Amygdala (tissue), 56 donors: ENCODE results near the gene NUB1.
A peak's percentile ranks its signal among the peaks of the same experiment; 100 is the strongest.

Experiments
- DNase-seq, 56 donors: peaks; one replicate each; lab custom pipeline; 2025; lab: John Stamatoyannopoulos, UW

The NUB1 gene

GRCh38 chr7:151312831-151313809 is 28.5 kb upstream of the NUB1 start:
- DNase-seq: no peak

GRCh38 chr7:151313857-151314256 is 27.8 kb upstream of the NUB1 start:
- peak in 27 of 56 donors; percentile 2 to 68 (median 19) for DNase-seq

DNA sequence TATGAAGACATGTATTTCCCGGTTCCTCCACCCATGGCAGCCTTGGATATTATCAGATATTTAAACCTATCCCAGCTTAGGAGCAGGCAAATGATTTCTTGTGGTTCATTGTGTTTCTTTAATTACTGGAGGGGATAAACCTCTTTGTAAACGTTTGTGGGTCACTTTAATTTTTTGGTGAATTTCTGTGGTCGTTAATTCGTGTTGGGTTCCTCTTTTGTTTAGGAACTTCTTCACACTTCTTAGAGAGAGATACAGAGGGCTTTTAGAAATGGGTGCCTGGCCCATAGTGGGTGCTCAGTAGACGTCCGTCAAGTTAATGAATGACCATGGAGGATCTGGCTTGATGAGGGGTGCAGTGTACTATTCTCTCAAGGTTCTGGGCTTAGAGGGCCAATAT is 27.2 kb upstream of the NUB1 start:
- no peak for DNase-seq

- peak in 42 of 56 donors; percentile 3 to 82 (median 30) for DNase-seq
These were observed 26.5 kb upstream of the NUB1 start for GRCh38 chr7:151315038-151315655.

DNA sequence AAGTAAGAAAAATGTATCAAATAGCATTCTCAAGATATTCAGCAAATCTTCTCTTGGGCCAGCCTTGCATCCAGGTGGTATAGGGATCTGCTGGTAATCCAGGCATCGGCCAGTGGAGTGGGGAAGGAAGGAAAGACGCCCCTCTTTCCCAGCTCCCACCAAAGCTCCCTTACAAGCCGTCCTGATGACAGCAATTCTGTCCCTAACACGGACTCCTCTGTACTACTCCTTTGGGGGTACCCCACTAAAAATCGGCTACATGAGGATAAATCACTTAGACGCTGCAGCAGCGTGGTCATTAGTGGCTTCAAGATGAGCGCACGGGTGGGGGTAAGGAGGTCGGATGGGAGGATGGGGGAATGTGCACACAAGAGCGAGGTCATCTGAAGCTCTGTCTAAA is 24.7 kb upstream of the NUB1 start:
- DNase-seq: no peak

DNA sequence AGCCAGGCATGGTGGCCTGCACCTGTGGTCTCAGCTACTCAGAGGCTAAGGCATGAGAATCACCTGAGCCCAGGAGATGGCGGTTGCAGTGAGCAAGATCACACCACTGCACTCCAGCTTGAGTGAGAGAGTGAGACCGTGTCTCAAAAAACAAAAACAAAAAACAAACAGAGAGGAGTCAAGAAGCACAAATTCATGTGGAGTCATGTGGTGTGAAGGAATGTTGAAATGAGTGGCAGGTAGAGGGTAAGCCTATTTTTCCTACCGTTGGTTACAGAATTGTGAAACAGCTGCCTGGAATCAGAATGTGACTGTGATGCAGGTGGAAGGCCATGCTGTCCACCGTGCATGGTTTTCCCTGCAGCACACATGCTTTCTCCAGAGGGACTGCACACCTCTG is 23.7 kb upstream of the NUB1 start:
- no peak for DNase-seq

- DNase-seq: no peak
These were observed 22.4 kb upstream of the NUB1 start for GRCh38 chr7:151319189-151319588.

DNA sequence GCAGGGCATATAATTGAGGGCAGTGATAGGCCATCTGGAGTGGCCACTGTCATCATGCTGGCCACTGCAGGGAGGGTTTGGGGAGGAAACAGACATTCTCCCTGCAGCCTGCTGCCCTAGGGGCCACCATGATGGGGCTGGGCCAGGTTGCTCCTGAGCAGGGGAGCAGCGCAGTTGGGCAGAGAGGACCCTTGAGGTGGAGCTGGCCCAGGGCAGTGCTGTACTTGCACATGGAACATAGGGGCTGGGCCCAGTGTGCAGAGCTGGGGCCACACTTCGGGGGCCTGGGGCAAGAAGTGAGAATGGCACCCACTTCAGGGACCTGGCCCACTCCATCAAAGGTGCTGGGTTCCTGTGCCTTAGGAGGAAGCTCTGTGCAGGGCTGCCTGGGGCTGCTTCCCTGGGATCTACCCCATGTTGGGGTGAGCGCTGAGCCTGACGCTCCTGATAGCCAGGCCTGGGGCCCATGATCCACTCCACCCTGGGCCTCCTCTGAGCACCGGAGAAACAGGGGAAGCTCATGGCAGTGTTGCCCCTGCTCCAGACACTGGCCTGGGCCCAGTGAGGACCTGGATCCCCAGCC is 21.3 kb upstream of the NUB1 start:
- DNase-seq: no peak

- DNase-seq: no peak
These were observed 20.3 kb upstream of the NUB1 start for GRCh38 chr7:151321341-151321740.

GRCh38 chr7:151322906-151323305 is 18.7 kb upstream of the NUB1 start:
- DNase-seq: no peak

DNA sequence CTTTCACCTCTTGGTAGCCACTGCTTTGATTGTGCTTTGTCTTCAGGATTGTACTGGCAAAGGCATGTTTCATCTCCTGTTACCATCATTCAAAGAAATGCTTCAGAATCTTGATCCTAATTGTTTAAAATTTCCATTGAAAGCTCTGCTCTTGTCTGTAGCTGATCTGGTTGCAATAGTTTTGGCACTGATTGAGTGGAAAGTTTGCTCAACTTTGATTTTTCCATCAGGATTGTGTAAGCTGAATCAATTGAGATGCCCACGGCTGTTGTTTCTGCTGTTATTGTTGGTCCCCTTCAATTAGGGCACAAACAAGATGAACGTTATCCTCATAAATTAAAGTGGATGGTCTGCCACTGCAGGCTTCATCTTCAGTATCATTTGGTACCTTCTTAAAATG is 14.6 kb upstream of the NUB1 start:
- no peak for DNase-seq

GRCh38 chr7:151327659-151328058 is 14.0 kb upstream of the NUB1 start:
- DNase-seq: no peak

DNA sequence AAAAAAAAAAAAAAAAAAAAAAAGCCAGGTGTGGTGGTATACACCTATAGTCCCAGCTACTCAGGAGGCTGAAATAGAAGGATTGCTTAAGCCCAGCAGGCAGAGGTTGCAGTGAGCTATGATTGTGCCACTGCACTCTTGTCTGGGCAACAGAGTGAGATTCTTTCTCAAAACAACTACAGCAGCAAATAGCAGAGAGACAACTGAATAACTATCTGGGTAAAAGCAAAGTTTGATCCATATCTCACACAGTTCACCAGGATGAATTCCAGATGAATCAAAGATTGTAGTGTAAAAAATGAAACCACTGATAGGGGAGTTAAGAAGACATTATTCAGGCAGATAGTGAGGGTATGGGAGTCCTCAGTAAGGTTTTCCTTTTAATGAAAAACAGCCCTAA is 11.4 kb upstream of the NUB1 start:
- DNase-seq: no peak

DNA sequence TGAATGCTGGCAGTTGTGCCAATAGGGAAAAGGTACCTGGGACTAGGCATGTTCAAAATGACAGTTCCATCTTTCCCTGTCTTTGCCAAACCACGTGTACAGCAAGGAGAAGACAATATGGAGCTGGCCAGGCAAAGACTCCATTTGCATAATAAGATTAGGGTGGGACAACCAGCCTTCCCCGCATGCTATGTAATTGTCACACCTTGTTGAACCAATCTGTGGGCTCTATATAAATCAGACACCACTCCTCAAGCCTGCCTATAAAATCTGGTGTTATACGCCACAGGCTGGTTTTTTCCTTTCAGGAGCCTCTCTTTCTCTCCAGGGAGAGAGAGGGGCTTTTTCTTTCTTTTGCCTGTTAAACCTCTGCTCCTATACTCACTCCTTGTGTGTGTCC is 11.0 kb upstream of the NUB1 start:
- DNase-seq: no peak

GRCh38 chr7:151334628-151335027 is 7.0 kb upstream of the NUB1 start:
- no peak for DNase-seq

- no peak for DNase-seq
These were observed 5.4 kb upstream of the NUB1 start for GRCh38 chr7:151336027-151336708.

GRCh38 chr7:151337346-151337745 is 4.3 kb upstream of the NUB1 start:
- DNase-seq: no peak

DNA sequence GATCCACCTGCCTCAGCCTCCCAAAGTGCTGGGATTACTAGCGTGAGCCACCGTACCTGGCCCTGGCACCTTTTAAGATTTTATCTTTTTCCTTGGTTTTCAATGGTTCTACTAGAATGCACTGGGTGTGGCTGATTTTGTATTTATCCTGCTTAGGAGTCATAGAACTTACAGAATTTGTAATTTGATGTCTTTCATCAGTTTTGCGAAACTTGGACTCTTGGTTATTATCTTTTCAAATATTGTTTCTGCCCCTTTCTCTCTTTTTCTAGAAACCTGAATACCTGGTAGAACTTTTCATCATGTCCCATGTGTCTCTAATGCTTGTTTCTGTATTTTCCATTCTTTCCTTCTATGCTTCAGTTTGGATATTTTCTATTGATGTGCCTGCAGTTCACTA is 2.8 kb upstream of the NUB1 start:
- no peak for DNase-seq

DNA sequence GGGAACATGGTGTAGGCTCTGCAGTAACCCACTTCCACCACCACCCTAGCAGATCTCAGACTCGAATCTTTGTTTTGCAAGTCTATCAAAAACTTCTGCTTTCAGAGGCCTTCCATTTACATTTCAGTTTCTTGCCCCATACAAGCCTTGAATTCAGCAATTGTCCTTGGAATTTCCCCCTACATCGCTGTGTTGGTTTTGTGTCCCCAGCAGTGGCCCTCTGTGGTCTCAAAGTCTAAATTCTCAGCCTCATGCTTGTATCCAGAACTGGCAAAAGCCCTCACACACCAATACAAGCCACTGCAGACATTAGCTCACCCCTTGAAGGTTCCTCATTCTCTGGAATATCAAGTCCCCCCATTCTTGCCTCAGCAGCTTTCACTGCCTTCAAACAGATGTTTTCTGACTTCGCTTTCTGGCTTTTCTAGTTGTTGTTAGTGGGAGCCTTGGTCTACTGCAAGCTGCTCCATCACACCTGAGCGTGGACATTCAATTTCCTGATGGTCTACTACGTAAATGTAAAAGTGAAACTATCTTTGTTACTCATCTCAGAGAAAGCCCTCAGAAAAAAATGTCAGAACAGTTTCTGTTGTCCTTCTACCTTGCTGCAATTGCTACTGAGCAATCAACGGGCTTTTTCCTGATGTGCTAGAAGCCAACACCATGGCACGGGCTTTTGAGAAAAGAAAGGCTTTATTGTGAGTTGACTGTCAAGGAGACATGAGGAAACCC is 1.8 kb upstream of the NUB1 start:
- no peak for DNase-seq

GRCh38 chr7:151340794-151341356 is 737 bp upstream of the NUB1 start:
- DNase-seq: no peak
